ES-I3 (cell line): ENCODE results near the gene ARHGEF7.

Source experiments
- H3K36me3 ChIP-seq: 2 replicates; pipeline ENCODE4 v1.6.1; 2013; ENCODE audit warnings: mild to moderate bottlenecking, low read length, control low read depth, moderate library complexity; ENCODE audit not compliant: insufficient read depth
- H3K4me1 ChIP-seq: 2 replicates; pipeline ENCODE4 v1.6.1; 2013; ENCODE audit warnings: mild to moderate bottlenecking, control low read depth, low read length; ENCODE audit not compliant: insufficient read depth
- H3K9ac ChIP-seq: 2 replicates; pipeline ENCODE4 v1.6.1; 2013; ENCODE audit warnings: low read depth, mild to moderate bottlenecking, low read length, moderate library complexity
- H3K9me3 ChIP-seq: 2 replicates; pipeline ENCODE4 v1.6.1; 2013; ENCODE audit warnings: mild to moderate bottlenecking, low read length, moderate library complexity; ENCODE audit not compliant: control insufficient read depth, insufficient read depth

The ARHGEF7 gene

DNA sequence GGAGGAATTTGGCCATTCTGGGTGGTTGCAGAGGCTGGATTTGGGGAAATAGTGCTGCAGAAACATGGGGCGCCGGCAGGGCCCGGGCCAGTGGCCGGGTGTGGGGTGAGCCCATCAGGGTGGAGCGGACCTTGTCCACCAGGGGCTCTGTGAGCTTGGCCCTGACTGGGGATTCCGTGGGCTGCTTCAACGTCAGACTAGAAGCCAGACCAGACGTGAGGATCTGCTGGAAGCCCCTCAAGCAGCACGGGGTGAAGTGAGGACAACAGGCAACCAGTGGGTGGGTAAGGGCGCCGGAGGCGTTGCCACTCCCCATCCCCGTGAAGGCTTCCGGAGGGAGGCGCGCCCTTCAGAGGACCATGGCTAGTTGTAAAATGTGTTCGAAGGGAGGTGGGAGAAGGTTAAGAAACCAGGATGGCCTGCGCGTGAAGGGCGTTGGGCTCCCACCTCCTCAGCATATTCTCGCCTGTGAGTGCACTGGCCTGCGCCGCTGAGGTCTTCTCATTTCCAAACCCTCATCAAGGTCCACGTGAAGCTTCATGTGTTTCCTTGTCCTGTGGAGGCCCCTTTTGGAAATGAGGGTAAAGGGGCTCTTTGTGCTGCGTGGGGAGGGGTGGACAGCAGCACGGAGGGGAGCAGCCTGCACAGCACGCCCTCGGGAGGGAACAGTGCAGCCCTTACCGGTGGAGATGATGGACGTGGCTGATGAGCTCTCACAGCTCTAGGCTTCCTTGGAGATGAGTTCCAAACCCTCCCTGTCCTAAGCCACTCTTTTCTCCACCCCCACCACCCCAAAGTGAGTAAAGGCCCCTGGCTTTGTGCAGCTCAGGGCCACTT, 213.7 kb downstream of the ARHGEF7 start:
- no peaks in the 10 kb centered on the region for H3K36me3 ChIP-seq
- H3K9me3 ChIP-seq: no peaks in the 10 kb centered on the region; the same call in 1 of the 2 replicates
- H3K9ac ChIP-seq: no peak overlapping the region
- H3K4me1 ChIP-seq: no peaks in the 10 kb centered on the region; the same call in 1 of the 2 replicates

DNA sequence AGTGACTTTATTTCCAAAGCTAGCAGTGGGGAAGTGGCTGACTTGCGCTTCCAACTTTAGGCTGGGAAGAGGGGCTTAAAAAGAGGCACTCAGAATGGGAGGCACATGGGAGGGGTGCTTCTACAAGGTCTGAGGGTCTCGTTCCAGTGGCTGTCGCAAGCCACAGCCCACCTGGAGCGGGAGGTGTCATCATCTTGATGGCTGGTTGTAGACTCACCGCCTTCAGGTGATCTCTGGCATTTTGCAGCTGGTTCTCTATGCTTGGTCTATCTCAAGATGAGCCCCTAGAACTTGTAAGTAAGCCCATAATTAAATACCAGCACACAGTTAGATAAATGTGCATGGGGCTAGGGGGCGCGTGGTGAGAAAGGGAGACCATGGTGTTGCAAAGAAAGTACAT, 214.5 kb downstream of the ARHGEF7 start:
- Histone ChIP-seq H3K9ac (no peak overlapping the region), H3K4me1 (no peaks in the 10 kb centered on the region), H3K36me3 (no peaks in the 10 kb centered on the region), H3K9me3 (no peaks in the 10 kb centered on the region; the same call in 1 of the 2 replicates)

DNA sequence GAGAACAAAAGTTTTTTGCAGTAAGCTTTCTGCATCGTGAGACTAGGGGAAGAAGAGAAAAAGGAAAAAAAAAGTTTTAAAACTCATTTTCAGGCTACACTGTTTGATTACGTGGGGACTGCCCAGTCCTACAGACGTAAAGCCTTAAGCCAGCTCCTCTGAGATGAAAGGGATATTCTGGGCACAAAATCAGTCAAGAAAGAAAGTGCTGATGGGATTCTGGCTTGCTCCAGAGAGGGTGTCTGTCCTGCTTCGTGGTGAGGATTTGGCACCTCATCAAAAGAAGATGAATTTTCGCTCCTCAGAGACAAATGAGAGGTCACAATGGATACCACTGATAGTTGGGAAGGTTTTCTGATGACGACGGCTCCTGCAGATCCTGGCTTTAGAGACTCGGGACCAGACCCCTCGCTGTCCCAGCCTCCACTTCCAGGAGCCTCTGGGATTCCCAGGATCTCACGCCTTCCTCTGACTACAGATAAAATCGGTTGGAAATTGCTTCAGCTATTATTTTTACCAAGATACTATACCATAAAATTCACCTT, 215.0 kb downstream of the ARHGEF7 start:
- Histone ChIP-seq H3K9me3 (no peaks in the 10 kb centered on the region; the same call in 1 of the 2 replicates), H3K9ac (no peak overlapping the region), H3K4me1 (no peaks in the 10 kb centered on the region), H3K36me3 (no peaks in the 10 kb centered on the region)

DNA sequence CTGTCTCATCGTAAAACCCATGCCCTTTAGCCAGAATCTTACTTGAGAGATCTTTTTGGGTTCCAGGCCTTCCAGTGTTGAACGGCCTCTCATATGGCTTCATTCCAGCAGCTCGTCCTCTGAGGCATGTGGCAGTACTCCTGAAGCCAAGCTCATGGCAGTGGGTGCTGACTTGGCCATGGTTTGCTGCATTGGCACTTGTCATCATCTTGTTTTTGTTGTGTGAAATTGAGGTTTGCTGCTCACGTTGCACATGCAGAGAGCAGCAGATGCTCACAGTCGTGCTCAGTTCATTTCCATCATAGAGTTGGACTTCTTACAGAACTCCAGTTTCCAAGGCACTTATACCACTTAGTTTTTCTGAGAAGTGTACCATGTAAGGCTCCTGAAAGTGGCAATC, 220.2 kb downstream of the ARHGEF7 start:
- H3K4me1 ChIP-seq: no peaks in the 10 kb centered on the region
- no peaks in the 10 kb centered on the region for H3K36me3 ChIP-seq
- no peaks in the 10 kb centered on the region; the same call in 1 of the 2 replicates for H3K9me3 ChIP-seq
- H3K9ac ChIP-seq: no peak overlapping the region

DNA sequence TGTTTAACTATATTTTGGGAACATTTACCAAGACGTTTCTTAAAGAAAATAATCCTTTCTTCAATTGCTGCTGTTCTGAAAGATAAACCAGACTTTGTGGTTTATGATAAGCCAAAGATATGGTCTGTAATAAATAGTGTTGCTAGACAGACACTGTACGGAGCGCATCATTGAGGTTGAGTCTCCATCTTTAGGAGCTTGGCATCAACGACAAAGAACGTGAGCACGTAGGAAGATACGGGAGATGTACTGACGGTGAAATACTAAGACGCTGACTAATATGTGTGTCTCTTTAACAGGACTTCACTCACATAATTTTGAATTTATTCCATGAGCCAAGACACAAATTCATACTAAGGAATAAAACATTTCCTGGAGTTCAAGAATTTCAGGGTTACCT, 221.6 kb downstream of the ARHGEF7 start:
- H3K36me3 ChIP-seq: no peaks in the 10 kb centered on the region
- H3K9me3 ChIP-seq: no peaks in the 10 kb centered on the region; the same call in 1 of the 2 replicates
- no peak overlapping the region for H3K9ac ChIP-seq
- no peaks in the 10 kb centered on the region for H3K4me1 ChIP-seq

DNA sequence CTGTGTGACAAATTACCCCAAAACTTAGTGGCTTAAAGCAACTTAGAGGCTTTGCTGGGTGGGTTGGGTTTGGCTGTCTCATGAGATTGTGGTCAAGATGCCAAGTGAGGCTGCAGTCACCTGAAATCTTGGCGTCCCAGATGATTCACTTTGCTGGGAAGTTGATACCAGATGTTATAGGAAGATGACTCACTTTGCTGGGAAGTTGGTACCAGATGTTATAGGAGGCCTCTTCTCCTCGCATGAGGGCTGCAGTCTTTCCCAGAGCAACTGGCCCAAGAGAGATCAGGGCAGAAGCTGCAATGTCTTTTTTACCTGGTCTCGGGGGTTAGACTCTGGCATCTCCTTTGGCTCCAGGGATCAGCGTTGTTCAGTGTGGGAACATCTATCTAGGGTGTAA, 222.1 kb downstream of the ARHGEF7 start:
- Histone ChIP-seq H3K4me1 (no peaks in the 10 kb centered on the region), H3K36me3 (no peaks in the 10 kb centered on the region), H3K9me3 (no peaks in the 10 kb centered on the region; the same call in 1 of the 2 replicates), H3K9ac (no peak overlapping the region)

DNA sequence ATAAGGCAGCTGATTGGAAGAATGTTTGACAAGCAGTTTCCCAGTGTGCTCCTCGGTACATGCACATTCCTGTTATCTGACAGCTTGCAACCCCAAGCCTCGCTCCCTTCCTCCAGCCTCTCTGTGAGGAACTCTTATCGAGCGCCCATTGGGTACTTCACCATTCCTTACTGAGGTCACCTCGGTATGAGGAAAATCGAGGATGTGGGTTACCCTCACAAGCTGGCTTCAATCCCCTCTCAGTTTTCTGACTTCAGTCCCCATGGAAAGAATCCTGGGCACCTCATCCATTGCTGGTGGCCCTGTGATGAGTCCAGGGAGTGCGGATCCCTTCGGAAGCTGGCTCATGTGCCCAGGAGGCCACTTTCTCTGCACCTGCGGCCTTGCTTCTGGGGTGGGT, 222.6 kb downstream of the ARHGEF7 start:
- no peak overlapping the region for H3K9ac ChIP-seq
- H3K36me3 ChIP-seq: no peaks in the 10 kb centered on the region
- no peaks in the 10 kb centered on the region; the same call in 1 of the 2 replicates for H3K9me3 ChIP-seq
- no peaks in the 10 kb centered on the region for H3K4me1 ChIP-seq

DNA sequence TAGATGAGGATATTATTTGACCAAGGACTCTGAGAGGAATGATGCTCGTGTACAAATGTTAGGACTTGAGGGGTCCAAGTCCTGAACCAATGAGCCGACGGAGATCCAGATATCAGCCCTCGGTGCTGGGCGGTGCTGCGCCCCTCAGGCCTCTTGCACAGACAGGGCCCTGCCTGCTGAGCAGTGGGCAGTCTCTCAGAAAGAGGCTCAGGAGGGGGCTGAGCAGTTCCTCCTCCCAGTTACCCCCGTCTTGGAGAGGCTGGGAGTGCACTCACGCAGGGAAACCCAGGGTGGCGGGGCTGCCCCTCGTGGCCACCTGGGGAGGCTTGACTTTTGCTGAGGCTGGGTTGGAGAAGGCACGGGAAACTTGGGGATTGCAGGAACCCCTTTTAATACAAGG, 223.7 kb downstream of the ARHGEF7 start:
- H3K9me3 ChIP-seq: no peaks in the 10 kb centered on the region
- H3K4me1 ChIP-seq: no peaks in the 10 kb centered on the region
- no peaks in the 10 kb centered on the region for H3K36me3 ChIP-seq
- no peak overlapping the region for H3K9ac ChIP-seq

DNA sequence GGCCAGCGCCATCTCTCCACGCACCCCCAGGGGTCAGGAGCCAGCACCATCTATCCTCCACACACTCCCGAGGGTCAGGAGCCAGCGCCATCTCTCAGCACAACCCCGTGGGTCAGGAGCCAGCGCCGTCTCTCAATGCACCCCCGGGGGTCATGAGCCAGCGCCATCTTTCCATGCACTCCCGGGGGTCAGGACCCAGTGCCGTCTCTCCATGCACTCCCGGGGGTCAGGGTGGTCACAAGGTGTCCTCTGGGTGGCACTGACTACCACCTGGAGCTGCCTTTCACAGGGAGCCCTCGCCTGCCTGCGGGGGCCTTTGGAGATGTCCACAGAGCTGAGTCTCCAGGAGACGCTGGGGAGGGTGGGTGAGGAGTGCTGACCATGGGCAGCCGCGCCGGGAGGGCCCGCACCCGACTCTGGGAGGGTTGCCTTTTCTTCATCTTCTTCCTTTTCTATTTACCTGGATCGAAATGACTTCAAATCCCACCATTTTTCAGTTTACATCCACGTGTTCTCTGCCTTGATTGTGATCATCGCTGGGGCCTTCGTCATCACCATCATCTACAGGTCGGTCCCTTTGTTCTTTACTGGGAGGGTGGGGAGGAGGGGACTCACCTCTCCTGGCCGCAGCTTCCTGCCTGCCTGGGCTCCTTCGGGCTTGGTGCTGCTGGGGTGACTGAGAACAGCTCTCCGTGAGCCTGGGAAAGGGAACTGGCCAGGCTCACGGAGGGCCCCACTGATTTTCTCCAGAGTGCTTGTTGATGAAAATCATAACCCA, 224.4 kb downstream of the ARHGEF7 start:
- no peaks in the 10 kb centered on the region for H3K9me3 ChIP-seq
- no peaks in the 10 kb centered on the region; the same call in 1 of the 2 replicates for H3K4me1 ChIP-seq
- H3K9ac ChIP-seq: no peak overlapping the region
- no peaks in the 10 kb centered on the region for H3K36me3 ChIP-seq

DNA sequence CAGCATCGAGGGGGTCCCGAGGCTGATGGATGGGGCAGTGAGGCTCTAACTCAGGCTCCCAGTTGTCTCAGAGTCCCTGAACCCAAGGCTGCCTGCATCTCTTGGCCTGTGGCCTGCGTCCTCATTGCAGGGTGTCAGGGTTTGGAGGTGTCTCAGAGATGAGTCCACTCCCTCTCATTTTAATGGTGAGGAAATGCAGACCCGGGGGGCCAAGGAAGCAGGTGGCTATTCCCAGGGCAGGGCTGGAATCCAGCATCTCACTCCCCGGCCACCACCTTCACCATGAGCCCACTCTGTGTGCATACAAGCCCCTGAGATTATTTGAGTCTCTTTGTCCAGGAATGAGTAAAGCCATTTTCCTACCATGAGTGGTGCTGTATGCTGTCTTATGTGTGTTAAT, 226.8 kb downstream of the ARHGEF7 start:
- H3K36me3 ChIP-seq: no peaks in the 10 kb centered on the region
- H3K9me3 ChIP-seq: no peaks in the 10 kb centered on the region
- no peaks in the 10 kb centered on the region; the same call in 1 of the 2 replicates for H3K4me1 ChIP-seq
- H3K9ac ChIP-seq: no peak overlapping the region

DNA sequence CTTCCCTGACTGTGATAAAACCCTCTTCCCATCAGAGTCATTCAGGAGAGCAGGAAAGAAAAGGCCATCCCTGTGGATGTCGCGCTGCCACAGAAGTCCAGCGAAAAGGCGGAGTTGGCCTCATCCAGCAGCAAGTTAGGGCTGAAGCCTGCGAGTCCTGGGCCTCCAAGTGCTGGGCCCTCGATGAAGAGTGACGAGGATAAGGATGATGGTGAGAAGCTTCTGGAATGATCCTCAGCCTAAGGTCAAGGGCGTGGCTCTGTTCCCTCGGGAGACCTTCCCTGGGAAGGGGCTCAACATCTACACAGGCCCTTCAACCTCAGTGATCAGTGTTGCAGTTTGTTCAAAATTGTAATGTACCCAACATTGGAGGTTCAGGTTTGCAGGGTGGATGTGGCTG, 227.6 kb downstream of the ARHGEF7 start:
- H3K4me1 ChIP-seq: no peaks in the 10 kb centered on the region; the same call in 1 of the 2 replicates

DNA sequence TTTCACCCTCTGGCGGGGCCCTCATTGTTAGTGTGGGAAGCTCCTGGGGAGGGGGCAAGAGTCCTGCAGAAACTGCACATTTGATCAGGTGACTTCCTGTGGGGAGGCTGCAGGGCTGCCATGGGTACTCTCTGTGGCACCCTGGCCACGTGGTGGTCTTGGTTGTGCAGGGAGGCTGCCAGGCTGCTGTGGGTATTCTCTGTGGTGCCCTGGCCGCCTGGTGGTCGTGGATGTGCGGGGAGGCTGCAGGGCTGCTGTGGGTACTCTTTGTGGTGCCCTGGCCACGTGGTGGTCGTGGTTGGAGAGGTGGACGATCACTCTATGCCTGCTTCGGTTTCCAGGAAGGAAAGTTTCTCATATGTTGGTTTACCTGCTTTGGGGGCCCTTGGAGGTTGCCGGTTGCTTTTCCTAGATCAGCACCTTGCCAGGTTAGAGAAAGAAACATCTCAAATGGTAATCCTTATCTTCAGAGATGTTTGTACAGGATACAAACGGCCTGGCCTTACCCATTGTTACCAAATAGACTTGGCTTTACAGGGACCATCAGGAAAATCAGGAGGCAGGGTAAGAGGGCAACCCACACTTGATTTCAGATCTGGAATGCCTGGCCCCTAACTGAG, 228.2 kb downstream of the ARHGEF7 start:
- Histone ChIP-seq H3K9ac (no peak overlapping the region), H3K4me1 (no peaks in the 10 kb centered on the region; the same call in 1 of the 2 replicates), H3K9me3 (no peaks in the 10 kb centered on the region), H3K36me3 (no peaks in the 10 kb centered on the region)

More for the DNA sequence above, 227.6 kb downstream of the ARHGEF7 start:
- no peak overlapping the region for H3K9ac ChIP-seq
- no peaks in the 10 kb centered on the region for H3K9me3 ChIP-seq
- H3K36me3 ChIP-seq: no peaks in the 10 kb centered on the region

DNA sequence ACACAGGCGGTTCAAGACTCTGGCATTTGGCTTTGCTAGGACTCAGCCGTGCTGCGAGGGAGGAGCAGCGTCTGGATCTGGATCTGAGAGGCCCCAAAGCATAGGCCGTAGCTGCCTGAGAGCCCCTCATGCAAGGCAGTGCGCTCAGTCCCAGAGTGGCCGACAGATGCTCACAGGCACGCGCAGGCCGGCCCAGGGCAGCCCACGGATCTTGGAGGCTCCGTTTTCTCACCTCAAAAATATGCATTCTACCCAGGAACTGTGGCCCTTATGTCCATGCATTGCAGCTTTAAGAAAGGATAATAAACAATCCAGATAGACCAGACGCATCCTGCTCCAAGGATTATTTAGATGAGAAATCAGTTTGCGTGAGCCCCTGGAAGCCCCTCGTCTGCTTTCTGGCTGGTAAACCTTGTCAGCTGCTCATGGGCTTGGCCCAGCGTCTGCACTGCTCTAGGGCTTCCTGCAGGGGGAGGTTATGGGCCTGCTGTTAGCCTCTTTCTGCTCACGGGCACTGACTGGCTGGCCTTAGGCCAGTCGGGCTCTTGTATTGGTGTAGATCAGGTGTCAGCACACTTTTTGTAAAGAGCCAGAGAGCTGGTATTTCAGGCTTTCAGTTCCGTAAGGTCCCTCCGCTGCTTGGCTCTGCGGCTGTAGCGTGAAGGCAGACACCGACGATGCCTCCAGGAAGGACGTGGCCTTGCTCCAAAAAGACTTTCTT, 229.5 kb downstream of the ARHGEF7 start:
- Histone ChIP-seq H3K36me3 (no peaks in the 10 kb centered on the region), H3K9ac (no peak overlapping the region), H3K9me3 (no peaks in the 10 kb centered on the region), H3K4me1 (no peaks in the 10 kb centered on the region; the same call in 1 of the 2 replicates)

DNA sequence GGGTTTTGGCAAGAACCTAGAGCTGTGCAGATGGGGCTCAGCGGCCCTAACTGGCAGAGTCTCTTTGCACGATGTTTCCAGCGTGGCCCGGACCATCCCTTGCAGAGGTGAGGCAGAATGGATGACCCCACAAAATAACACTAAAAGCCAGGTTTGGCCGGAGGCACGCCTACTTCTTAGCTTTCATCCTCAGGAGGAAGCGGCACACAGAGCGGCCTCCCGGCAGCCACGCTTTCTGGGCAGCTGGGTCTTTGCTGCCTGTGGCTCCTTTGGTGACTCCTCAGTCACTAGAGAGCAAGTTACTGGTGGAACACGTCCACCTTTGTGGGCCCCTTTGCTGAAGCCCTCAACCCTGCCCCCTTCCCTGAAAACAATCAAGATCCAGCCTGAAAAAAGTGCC, 230.6 kb downstream of the ARHGEF7 start:
- H3K9ac ChIP-seq: no peak overlapping the region
- H3K36me3 ChIP-seq: no peaks in the 10 kb centered on the region
- H3K9me3 ChIP-seq: no peaks in the 10 kb centered on the region
- H3K4me1 ChIP-seq: no peaks in the 10 kb centered on the region; the same call in 1 of the 2 replicates
